Effector CD8-positive, alpha-beta T cell (primary cell): ENCODE results near the gene SMURF1.

Experiments
- DNase-seq: peaks from one replicate; lab custom pipeline; 2025; lab: John Stamatoyannopoulos, UW

The SMURF1 gene

DNA sequence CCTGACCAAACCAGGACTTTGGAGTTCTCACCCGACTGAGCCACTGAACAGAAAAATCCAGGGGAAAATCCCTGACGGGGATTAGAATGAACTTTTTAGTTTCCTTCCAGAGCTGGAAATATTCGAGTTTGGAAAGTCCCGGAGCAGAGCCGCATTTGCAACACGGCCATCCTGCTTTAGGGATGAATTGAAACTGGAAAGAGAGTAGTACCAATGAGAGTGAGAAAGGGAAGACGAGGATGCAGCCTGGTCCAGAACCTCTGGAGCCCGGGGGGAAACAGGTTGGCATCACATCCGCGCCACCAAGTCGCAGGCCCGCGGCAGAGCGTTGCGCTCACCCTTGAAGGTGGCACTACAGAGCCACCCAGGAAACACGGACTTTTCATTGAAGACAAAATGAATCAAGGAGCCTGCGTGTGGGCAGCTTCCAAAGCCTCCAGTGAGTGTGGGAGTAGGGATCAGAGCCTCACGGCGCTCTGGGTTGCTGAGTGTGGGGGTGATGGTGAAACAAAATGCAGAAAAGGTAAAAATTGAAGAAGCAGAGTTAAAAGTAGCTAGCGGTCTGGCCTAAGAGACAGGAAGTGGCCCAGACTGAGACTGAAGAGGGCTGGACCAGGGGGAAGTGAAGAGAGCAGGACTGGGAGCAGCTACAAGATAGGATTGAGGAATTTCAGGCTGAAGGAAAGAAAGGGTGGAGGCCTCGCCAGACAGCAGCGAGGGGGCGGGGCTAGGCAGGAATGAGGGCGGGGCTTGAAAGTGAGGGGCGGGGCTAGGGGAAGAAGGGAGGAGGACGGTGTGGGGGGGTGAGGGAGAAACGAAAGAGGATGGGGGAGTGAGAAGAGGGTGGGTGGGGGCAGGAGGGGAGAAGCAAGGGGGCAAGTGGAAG lies 1.8 kb downstream of the SMURF1 start:
- peak; percentile 56 for DNase-seq

DNA sequence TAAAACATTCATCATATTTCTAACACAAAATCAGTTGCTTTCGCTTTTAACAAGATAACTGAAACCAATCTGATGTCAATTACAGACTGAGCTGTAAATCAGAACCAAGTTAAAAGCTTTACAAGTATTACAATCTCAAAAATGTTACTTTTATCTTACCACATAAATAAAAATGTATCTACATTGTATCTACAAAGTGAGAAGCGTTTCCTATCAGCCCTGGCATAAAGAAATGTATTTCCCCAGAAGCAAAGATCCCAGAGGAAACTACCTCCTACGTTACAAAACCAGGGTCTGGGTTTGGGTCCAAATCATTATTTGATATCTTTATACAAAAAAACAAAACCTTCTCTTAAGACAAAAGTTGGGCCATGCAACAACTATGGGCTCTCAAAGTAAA lies 2.6 kb downstream of the SMURF1 start:
- DNase-seq: no peak

DNA sequence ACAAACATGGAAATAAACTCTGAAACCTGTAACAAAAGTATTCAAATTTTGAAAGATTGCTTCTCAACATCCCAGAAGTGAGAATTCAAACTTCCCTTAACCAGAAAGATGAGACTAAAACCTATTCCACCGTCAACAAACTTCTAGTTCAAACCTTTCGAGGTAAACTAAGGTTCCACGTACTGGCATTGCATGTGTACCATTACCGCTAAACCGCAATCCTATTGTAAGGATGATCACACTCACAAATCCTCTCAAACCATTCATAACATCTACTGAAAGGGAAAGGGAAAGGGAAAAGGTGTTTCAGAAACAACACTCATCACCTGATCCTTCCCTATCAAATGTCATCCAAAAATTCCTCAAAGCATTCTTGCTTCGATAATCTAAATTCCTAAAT lies 3.1 kb downstream of the SMURF1 start:
- DNase-seq: no peak

DNA sequence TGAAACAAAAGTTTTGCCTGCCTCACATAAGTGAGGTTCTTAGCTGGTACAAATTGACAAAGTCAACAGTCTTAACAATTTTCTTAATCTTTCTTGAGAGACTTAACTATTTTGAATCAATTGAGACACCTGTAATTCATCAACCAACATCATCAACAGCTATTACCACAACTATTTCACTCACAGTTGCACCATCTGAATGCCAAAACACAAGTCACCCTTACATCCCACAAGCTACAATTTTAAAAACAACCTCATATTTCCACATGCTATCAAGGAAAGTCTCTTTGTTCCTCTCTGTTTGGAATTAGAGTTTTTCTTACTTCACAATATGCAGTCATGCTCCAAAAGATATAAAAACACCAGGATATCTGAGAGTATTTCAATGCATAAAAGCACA lies 4.9 kb downstream of the SMURF1 start:
- no peak for DNase-seq

DNA sequence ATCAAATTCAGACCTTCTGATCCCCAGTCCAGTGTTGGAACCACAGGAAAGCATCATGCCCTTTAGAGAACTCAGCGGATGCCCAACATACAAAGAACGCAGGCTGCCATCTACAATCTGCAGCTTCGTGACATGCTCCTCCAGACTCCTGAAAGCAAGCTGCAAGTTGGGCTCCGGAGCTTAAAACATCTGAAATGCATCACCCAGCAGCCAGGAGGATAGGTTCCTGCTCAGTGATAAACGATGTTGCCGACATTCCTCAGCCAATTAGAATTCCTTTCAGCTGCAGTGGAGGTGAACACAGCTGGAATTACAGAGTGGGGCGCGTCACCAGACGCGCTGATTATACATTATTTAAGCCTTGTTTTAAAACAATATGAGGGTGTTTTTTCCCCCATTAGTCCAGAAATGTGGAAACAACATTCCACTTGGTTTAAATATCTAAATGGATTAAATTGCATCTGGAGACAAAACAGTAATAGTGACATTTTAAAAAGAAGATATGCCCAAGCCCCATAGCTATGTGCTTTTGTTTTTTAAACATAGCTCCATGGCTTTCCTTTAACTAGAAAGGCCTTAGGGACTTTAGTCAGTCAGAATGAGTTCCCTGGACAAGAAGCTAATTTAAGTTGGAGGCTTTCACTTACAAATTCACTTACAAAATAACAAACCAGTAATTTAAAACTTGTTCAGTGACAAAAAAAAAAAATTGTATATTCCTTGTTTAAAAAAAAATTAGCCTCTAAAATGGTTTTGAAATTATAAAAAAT lies 6.3 kb downstream of the SMURF1 start:
- DNase-seq: no peak

DNA sequence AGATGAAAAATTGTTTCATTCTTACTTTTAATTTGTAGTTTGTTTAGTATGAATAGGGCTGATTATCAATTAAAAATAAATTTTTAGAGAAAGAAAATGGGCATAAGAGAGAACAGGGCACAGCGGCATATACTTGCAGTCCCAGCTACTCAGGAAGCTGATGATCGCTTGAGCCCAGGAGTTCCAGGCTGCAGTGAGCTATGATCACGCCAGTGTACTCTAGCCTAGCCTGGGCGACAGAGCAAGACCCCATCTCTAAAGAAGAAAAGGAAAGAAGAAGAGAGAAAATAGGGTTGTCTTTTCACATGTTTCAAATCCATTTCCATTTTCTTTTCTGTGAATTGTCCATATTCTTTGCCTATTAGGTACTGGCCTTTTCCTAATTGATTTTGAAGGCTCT lies 8.0 kb downstream of the SMURF1 start:
- no peak for DNase-seq

DNA sequence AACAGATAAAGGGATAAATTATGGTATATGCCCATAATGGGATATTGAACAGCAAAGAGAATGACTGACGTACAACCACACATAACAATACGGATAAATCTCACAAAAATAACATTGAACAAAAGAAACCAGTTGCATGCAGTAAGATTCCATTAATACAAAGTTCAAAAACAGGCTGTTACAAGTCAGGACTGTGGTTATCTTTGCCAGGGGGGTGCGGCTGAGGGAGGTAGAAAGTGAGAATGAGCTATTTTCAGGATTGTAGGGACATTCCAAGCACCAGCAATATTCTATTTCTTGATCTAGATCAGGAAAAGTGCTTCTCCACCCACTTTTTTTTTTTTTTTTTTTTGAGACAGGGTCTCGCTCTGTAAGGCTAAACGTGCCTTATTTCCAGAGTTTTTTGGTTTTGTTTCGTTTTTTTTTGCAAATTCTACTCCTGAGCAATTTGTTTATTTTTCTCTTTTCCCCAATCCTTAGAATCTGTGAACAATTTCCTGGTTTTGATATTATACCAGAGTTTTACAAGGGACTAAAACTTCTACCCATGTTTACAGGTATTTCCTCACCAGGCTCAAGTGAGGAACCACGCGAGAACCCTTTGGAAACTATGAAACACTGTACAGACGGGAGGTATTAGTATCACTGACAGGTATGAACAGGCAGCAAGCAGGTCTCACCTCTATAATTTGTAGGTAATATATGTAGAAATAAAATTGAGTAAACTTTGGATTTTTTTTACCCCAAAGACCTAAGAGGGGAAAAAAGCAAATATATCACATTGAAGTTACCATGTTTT lies 9.9 kb downstream of the SMURF1 start:
- DNase-seq: no peak

DNA sequence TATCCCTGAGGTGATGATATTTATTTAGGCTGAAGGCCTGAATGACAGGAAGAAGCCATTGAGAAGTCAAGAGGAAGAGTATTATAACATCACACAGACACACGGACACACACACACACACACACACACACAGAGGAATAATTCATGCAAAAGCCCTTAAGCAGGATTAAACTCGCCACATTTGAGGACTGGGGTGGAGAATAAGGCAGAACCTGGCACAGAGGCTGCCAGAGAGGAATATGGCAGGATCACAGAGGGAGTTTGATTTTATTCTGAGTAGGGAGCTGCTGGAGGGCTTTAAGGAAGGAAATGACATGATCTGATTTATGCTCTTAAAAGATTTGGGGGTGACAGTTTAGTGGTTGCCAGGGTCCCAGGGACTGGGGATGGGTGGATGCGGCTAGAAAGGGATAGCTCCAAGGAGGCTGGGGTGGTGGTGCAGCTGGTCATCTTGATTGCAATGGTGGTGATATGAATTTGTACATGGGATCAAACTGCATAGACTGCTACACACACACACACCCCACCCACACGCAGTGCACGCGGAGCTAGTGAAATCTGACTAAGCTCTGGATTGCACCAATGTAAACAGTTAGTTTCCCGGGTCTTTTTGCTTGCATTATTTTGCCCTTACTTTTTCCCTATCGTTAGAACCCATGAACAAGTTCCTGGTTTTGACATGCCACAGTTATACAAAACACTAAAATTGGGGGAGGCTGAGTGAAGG lies 11.2 kb downstream of the SMURF1 start:
- DNase-seq: no peak

DNA sequence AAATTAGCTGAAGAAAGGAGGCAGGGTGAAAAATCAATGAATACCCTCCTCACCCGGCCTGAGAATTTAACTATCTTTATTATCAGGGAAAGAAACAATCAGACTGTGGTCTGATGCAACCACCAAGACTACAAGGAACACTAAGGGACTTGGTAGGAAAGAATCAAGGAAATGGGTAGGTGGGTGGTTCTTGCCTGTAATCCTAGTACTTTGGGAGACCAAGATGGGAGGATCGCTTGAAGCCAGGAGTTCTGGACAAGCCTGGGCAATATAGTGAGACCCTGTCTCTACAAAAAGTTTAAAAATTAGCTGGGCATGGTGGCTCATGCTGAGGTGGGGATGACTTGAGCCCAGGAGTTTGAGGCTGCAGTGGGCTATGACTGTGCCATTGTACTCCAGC lies 12.6 kb downstream of the SMURF1 start:
- no peak for DNase-seq

DNA sequence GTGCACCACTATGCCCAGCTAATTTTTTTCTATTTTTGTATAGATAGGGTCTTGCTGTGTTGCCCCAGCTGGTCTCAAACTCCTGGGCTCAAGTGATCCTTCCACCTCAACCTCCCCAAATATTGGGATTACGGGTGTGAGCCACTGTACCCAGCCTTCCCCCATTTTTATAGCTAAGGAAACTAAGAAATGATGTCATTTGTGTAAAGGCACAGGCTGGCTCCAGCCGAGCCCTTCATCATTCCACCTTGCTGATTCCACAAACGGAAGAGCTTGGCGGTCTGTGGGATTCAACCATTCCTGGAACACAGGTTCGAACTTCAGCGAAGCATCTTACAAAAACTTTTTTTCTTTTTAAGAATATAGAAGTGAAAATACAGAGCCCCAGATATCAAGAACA lies 14.4 kb downstream of the SMURF1 start:
- no peak for DNase-seq

DNA sequence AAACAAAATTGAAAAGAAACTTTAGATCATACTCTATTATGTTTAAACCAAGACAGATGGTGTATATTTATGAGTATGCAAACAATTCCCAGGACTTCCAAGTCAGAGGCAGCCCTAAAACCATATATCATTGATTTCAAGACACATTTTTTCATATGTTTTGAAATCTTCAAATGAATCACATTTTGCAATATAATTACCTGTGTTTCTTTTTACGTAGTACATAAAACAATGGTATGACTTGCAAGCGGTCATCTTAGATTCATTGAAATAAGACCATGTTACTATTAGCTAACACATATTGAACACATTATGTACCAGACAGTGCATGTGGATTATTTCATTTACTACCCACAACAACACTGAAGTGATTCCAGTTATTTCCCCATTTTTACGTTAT lies 14.9 kb downstream of the SMURF1 start:
- DNase-seq: no peak

DNA sequence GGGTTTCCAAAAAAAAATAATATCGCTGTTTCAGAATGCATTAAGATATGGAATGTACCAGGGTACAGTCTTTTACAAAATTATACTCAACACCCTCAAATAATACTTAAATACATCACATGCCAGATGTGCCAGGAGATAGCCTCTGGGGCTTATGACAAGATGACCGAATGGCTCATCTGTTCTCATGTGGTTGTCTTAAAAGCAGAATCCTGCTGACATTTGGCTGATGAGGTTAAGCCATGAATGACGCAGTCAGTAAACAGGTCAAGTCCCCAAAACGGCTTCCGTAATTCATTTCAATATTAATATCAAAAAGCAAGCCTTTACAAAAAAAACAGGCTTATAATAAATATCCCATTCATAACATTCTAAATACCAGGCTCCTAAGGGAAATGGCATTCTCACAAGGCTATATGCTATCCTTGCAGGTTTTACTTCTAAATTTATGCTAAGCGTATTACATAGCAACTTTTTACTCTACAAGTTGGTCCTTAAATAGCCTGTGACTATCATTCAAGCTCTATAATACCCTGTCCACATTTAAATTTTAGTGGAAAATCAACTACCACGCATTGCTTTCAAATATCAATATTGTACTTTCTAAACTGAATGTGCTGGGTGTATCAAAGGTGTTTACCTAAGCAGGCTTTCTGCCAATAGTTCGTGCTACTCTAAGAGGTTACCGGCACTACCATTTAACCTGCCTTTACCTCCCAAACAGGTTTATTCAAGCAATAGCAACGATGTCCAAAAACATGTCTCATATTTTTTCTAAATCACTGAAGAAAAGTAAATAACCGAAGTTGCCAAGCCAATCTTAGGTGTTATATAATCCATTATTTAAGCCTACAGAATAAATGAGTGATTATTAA lies 15.6 kb downstream of the SMURF1 start:
- no peak for DNase-seq

DNA sequence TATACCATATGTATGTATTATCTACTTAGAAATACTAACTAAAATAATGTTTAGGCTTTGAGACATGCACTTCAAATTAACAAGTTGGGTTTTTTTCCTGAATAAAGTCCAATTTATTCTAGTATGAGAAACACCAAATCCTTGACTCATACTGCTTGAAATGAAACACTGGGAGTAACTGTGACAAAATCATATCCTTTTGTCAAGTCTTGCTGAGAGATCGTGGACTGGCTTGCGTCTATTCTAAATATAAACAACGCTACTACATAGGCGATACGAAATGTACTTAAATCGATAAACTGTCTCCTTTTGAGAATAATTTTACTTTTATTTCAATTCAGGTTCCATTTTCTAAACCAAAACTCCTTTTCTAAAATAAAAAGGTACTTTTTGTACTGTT lies 16.3 kb downstream of the SMURF1 start:
- no peak for DNase-seq

DNA sequence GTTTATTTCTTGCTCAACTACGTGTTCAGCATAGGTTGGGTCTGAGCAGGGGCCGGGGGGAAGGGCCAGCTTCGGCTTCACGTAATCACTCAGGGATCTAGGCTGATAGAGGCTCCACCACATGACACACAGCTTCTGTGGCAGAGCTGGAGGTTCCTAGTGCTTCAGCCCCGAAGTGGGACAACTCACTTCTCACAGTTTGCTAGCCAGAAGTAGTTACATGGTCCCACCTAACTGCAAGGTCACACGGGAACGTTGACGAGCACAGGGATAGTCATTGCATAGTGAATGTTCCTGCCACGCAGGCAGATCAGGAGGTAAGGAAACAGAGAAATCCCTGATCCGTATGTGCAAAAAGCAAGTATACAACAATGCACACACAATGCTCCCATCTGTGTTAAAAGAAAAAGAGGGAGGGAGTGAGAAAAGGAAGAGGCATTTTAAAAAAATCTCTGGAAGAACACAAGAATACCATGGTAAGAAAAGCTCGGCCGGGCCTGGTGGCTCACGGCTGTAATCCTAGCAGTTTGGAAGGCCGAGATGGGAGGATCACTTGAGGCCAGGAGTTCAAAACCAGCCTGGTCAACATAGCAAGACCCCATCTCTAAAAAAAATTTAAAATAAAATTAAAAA lies 16.9 kb downstream of the SMURF1 start:
- DNase-seq: no peak

DNA sequence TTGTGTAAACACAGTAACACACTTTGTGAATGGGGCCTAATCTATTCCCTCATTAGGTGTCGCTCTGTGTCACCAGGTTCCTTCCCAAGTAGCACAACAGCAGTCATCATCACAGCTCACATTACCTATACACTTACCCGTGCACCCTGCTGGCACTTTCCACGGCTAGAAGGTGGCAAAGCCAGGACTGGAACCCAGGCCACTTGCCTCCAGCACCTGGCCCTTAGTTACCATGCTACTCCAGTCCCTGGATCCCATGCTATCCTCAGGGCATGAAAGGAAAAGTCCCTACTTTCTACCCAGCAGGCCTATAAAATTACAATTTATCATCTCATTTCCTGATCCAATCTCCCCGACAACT lies 18.4 kb downstream of the SMURF1 start:
- DNase-seq: no peak

DNA sequence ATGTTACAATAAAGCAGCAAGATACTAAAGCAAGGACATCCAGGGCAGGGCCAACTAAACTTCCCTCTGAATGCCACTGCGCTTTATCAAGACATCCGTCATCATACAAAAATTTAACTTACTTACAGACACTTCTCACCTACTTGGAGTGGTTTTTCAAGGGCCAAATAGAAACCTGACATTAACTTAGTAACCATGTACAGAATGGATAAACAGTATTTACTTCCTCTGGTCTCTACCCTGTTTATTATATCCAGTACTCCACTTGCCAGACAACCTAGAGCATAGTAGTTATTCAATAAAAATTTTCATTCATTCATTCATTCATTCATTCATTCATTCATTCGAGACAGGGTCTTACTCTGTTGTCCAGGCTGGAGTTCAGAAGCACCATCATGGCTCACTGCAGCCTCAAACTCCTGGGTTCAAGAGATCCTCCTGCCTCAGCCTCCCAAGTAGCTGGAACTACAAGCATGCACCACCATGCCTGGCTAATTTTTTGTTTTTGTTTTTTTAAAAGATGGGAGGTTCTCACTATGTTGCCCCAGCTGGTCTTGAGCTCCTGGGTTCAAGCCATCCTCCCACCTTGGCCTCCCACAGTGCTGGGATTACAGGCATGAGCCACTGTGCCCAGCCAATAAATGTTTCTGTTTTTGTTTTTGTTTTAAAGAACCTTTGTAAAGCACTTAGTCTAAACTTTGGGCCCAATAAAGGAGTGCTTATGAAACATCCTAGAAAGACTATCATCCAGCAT lies 19.0 kb downstream of the SMURF1 start:
- DNase-seq: no peak

DNA sequence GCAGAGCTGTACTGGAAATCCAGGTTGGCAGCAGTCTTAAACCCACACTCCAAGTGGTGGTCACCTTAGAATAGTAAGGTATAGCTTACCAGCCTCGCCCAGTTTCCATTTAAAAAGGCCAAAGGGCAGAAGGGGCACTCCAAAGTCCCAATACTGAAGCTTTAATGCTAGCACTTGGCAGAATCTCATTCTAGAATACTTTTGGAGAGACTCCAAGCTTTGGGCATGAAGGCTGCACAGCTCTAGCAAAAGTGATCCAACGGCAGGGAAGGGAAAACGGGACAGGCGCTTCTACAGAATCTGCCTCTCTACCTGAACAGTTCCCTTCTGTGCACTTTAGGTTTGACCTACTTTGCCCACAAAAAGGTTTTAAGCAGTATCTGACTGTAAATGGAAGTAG lies 19.7 kb downstream of the SMURF1 start:
- no peak for DNase-seq

DNA sequence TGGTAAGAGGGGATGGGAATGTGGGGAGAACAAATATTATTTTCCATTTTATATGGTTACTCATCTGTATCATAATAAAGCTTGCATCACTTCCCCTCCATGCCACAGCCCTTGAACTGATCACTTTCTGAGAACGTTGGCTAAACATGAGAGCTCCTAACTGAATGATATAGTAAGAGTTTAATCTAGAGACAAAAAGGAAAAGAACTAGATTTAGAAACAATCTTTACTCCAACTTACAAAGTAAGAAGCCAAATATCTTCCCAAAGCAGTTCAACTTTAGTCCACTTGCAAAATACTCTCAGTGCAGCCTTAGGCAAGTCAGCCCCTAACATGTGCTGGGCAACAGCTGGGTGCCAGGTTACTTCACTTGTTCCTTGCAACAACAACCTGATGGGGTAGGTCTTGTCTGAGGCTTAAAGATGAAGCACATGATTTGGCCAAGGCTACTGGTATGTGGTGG lies 20.3 kb downstream of the SMURF1 start:
- DNase-seq: no peak

DNA sequence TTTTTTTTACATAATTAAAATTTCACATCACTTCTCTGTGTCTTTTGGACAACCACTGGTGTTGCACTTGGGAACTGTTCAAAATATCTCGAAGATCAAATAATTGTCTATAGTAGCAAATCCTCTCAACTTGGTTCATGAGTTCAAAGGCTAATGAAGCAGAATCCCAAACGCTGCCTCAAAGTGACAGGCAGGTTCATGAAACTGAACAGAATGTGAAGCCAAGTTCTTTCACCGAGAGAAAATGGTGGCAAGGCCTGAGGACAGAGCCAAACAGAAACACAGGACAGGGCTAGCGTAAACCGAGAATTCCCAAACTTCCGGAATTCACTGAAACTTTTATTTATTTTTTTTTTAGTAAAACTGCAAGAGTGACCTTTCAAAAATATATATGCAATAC lies 21.1 kb downstream of the SMURF1 start:
- no peak for DNase-seq
